Tongue (tissue), 2 donors: Measurements from ENCODE around the gene LSM8. TPM values are rescaled to one million over a fixed set of nuclear protein-coding genes. Genes with fewer than 3 reads are reported as not detected.
"Not testable (repeated sequence)": the region's sequence is repeated elsewhere in the genome, so short reads cannot be mapped to it uniquely, and the experiment has no call there.

ENCODE experiments used
- DNase-seq: peaks from one replicate; pipeline ENCODE4 v3.0.0-alpha.2; 2015
- total RNA-seq: library from RNA; depleted of rRNA; stranded (reverse); fragments of >200 nt; gene quantifications from one replicate; pipeline ENCODE4 v1.2.3, GENCODE V29; 2014

The LSM8 gene
- total RNA-seq, 1 donor from 2014 or later, result 36.6 TPM

- DNase-seq, result peak; percentile 95
Measured at GRCh38 chr7:118214051-118214832, 30.3 kb downstream of the LSM8 start.

GRCh38 chr7:118214833-118215182, 30.8 kb downstream of the LSM8 start:
- no peak for DNase-seq

GRCh38 chr7:118217210-118217619, 33.3 kb downstream of the LSM8 start:
- no peak for DNase-seq

- no peak for DNase-seq
Measured at GRCh38 chr7:118218413-118219156, 34.6 kb downstream of the LSM8 start.

- no peak for DNase-seq
Measured at GRCh38 chr7:118219157-118219512, 35.2 kb downstream of the LSM8 start.

GRCh38 chr7:118220583-118220982, 36.6 kb downstream of the LSM8 start:
- DNase-seq, result no peak

DNA sequence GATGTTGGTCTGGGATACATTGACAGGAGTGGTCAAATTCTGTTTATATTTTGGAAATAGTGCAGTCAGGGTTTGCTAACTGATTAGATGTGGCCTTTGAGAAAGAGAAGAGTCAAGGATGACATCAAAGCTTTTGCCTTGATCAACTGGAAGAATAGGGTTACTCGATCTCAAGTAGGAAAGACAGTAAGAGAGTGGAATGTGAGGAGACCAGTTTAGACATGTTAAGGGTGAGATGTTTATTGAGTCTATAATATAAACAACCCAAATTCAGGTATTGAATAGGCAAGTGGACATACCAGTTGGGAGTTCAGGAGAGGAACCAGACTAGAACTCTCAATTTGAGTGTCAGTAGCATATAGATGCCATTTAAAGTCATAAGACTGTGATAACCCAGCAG, 38.6 kb downstream of the LSM8 start:
- DNase-seq, result no peak

DNA sequence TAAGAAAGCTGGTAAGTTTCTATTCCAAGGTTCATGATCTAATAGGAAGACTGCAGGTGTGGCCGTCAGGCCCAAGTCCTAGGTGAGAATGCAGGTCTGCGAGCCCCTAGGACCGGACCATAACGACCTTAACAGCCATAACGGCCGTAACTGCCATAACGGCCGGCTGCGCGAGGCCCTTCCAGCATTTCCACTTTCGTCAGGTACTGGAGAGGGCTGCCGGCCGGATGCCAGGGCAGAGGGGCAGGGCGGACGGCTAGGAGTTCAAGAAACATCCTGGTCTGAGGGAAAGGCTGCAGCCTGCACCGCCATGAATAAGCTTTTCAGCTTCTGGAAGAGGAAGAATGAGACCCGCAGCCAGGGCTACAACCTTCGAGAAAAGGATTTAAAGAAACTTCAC, 40.6 kb downstream of the LSM8 start, which contains the start of gene ANKRD7:
Gene ANKRD7 (plus strand): TSS at position 184 of the 400 bp plus-strand sequence. CDS start 127 bp downstream, at position 311.
- DNase-seq, result no peak

DNA sequence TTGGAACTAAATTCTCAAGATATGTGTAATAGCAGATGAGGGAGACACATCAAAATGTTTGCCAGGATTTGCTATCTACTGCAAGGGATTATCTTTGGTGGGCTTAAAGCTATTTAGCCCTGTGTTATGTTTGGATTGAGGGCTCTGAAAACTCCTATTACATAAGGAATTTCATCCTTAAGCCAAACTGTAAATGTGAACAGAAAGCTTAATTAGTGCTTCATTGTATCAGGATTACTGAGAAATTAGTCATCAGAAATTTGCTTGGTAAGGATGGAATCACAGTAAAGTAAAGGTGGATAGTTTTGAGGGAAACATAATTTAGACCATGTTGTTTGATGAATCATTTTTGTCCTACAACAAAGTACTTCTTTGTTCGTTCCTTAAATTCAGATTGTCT, 48.9 kb downstream of the LSM8 start:
- DNase-seq, result no peak

DNA sequence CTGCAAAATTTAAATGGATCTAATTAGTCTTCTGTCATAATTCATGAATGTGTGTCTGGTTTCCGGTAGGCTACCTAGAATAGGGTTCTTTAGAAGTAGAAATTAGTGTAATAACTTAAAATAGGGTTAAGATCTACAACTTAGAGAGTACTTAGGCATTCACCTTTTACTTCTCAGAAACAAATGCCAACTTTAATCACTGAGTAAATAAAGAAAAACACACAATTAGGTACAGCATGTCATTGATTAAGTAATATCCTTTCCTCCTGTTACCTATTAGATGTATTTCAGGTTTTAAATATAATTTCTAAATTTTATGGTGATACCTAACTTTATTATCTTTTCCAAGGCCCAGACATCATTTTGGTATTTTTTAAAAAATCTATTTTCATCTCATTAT, 49.8 kb downstream of the LSM8 start:
- no peak for DNase-seq

DNA sequence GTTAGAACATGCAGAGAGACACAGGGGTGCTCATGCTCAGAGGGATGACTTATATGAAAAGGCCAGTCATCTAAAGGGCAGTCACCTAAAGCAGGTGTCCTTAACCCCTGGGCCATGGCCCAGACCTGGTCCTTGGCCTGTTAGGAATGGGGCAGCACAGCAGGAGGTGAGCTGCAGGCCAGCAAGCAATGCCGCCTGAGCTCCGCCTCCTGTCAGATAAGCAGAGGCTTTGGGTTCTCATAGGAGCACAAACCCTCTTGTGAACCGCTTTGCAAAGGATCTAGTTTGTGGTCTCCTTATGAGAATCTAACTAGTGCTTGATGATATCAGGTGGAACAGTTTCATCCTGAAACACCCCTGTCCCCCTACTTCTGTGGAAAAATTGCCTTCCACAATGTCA, 55.0 kb downstream of the LSM8 start:
- no peak for DNase-seq

DNA sequence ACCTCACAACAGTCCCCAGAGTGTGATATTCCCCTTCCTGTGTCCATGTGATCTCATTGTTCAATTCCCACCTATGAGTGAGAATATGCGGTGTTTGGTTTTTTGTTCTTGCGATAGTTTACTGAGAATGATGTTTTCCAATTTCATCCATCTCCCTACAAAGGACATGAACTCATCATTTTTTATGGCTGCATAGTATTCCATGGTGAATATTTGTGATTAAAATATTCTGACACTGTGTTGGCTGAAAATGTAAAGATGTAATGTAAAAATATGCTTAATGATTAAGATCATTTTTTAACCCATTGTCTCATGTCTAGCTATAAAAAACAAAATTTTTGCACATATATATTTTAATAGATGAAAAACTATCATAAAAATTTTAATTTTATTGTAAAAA, 56.4 kb downstream of the LSM8 start:
- not testable (repeated sequence) for DNase-seq

Other genes with a start within 250 kb of the LSM8 start
- gene ANKRD7, start 40.5 kb downstream of the LSM8 start, total RNA-seq, result 2.2 TPM